ENCODE results near the gene SAA4.
"Not testable (repeated sequence)": the region's sequence is repeated elsewhere in the genome, so short reads cannot be mapped to it uniquely, and the experiment has no call there.

- TF ChIP-seq EZH2phosphoT487 (IDR thresholded peaks at IDR 0.05; ENCODE audit: insufficient read depth, low read depth); EZH2 (IDR thresholded peaks at IDR 0.05; ENCODE audit: insufficient read depth, poor library complexity, severe bottlenecking): not testable (repeated sequence)
These were observed 32.6 kb upstream of the SAA4 start for GRCh38 chr11:18269252-18269651.
